ENCODE measurements around the gene CPT1B.
"Not testable (repeated sequence)": the region's sequence is repeated elsewhere in the genome, so short reads cannot be mapped to it uniquely, and the experiment has no call there.

CPT1B gene

DNA sequence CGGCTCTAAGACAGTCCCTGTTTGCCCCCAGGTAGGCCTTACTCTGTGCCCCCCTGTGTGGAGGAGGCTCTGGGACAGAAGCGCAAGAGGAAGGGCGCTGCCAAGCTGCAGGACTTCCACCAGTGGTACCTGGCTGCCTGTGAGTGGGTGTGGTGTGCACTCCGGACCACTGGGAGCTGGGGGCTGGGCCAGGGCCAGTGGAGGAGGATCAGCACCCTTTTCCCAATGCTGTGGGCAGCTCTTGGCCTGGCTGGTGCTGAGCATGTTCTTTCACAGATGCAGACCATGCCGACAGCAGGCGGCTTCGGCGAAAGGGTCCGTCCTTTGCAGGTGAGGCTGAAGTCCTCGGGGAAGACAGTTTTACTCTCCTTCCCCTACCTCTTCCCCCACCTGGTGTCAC is 56.5 kb downstream of the CPT1B start:
- H3K36me3 ChIP-seq (ENCODE audit: control insufficient read depth in 2 of 2, insufficient read depth in 1 of 2, low read length in 2 of 2): peaks cover 0 to 73% of the 10 kb centered on the region in 2 experiments; a peak in 2 of 3 replicates
- CTCF ChIA-PET: no interaction called here
- POLR2A ChIA-PET: interaction anchor here (5.3 kb wide), 1 partner anchor 13 kb away, joined by 189 read pairs; the partner anchor contains the start of genes LMF2 and NCAPH2
- peak; percentile 10; the same call in 1 of the 2 replicates for TF ChIP-seq ZFHX2 (tag by site-specific recombination; conservative IDR thresholded peaks at IDR 0.05)
- TF ChIP-seq, protein P1, sequence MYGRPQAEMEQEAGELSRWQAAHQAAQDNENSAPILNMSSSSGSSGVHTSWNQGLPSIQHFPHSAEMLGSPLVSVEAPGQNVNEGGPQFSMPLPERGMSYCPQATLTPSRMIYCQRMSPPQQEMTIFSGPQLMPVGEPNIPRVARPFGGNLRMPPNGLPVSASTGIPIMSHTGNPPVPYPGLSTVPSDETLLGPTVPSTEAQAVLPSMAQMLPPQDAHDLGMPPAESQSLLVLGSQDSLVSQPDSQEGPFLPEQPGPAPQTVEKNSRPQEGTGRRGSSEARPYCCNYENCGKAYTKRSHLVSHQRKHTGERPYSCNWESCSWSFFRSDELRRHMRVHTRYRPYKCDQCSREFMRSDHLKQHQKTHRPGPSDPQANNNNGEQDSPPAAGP (tag by site-specific recombination; IDR thresholded peaks at IDR 0.05): no peak
- no peaks in the 10 kb centered on the region for H3K9me3 ChIP-seq (ENCODE audit: control insufficient read depth, insufficient read depth, low read depth, low read length)
- H3K4me3 ChIP-seq (ENCODE audit: low read depth, low read length): no peak overlapping the region
- H3K4me1 ChIP-seq (ENCODE audit: control insufficient read depth, insufficient read depth, low read length): no peaks in the 10 kb centered on the region; the same call in 1 of the 2 replicates
- H3K27ac ChIP-seq (ENCODE audit: extremely low read depth, low read depth, low read length): no peak overlapping the region; the same call in 1 of the 2 replicates

DNA sequence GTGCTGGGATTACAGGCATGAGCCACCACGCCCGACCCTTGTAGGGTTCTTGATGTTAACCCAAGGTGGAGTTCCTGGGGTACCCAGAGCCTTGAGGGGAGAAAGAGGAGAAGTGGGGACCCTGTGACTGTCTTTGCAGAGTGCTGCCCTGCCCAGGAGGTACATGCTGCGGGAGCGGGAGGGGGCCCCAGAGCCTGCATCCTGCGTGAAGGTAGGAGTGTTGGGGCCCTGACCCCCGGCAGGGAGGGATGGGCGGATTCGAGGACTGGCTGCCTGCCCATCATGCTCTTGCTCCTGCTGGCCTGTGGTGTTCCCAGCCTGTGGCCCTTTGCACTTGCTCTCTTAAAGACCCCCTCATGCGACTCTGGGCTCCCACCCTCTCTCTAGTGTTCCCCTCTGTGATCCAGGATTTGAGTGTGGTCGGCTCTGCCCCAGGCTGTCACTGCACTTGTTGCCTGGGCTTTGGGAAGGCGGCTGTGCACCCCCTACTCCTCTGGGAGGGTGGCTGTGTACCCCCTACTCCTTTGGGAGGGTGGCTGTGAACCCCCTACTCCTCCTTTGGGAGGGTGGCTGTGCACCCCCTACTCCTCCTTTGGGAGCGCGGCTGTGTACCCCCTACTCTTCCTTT is 57.3 kb downstream of the CPT1B start:
- peaks cover 0 to 80% of the 10 kb centered on the region in 2 experiments; a peak in 2 of 3 replicates for H3K36me3 ChIP-seq (ENCODE audit: control insufficient read depth in 2 of 2, insufficient read depth in 1 of 2, low read length in 2 of 2)
- no peaks in the 10 kb centered on the region for H3K9me3 ChIP-seq (ENCODE audit: control insufficient read depth, insufficient read depth, low read depth, low read length)
- no peaks in the 10 kb centered on the region for H3K4me1 ChIP-seq (ENCODE audit: control insufficient read depth, insufficient read depth, low read length)
- TF ChIP-seq ZNF837 (tag by site-specific recombination; IDR thresholded peaks at IDR 0.05): no peak
- TF ChIP-seq GLIS1 (tag by site-specific recombination; IDR thresholded peaks at IDR 0.05): peak; percentile 40; the same call in 1 of the 2 replicates
- TF ChIP-seq ZNF335 (tag by site-specific recombination; conservative IDR thresholded peaks at IDR 0.05): no peak
- no peak for TF ChIP-seq ZNF514 (tag by site-specific recombination; IDR thresholded peaks at IDR 0.05)
- ChIA-PET CTCF (no interaction called here), POLR2A (interaction anchor here (5.3 kb wide), 1 partner anchor 12 kb away, joined by 189 read pairs; the partner anchor contains the start of genes LMF2 and NCAPH2)
- H3K27ac ChIP-seq (ENCODE audit: extremely low read depth, low read depth, low read length): no peak overlapping the region
- no peak overlapping the region for H3K4me3 ChIP-seq (ENCODE audit: low read depth, low read length)

DNA sequence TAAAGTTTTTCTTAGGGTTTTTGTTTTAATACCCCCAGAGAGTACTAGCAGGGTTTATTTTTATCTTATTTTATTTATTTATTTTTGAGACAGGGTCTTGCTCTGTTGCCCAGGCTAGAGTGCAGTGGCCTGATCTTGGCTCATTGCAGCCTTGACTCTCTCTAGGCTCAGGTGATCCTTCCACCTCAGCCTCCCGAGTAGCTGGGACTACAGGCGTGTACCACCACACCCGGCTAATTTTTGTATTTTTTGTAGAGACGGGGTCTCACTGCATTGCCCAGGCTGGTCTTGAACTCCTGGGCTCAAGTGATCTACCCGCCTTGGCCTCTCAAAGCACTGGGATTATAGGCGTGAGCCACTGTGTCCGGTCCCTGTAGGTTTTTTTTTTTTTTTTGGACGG is 58.0 kb downstream of the CPT1B start:
- H3K9me3 ChIP-seq (ENCODE audit: control insufficient read depth, insufficient read depth, low read depth, low read length); H3K4me1 ChIP-seq (ENCODE audit: control insufficient read depth, insufficient read depth, low read length); H3K27ac ChIP-seq (ENCODE audit: extremely low read depth, low read depth, low read length); CTCF ChIA-PET; POLR2A ChIA-PET; H3K4me3 ChIP-seq (ENCODE audit: low read depth, low read length): not testable (repeated sequence)
- H3K36me3 ChIP-seq (ENCODE audit: control insufficient read depth in 2 of 2, insufficient read depth in 1 of 2, low read length in 2 of 2): peaks cover 0 to 83% of the 10 kb centered on the region in 2 experiments; a peak in 2 of 3 replicates
- peak; percentile 99 for TF ChIP-seq ZNF121 (tag by site-specific recombination; IDR thresholded peaks at IDR 0.05)

DNA sequence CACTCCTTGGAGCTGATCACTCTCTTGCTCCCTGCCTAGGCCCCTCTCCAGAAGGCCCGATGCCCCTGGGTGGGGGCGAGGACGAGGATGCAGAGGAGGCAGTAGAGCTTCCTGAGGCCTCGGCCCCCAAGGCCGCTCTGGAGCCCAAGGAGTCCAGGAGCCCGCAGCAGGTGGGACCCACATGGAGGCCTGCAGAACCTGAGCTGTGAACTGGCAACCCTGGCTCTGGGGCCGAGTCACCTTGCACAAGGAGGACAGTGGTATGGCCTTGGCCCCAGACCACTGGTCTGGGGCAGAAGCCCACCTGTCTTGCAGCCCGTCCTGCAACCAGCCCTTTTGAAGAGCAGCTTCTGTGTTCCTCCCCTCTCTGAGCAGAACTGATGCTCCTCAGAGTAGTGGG is 59.1 kb downstream of the CPT1B start:
- peaks cover 0 to 87% of the 10 kb centered on the region in 2 experiments; a peak in 2 of 3 replicates for H3K36me3 ChIP-seq (ENCODE audit: control insufficient read depth in 2 of 2, insufficient read depth in 1 of 2, low read length in 2 of 2)
- H3K9me3 ChIP-seq (ENCODE audit: control insufficient read depth, insufficient read depth, low read depth, low read length): no peaks in the 10 kb centered on the region
- ChIA-PET POLR2A (interaction anchor here (3.2 kb wide), 1 partner anchor 11 kb away, joined by 12 read pairs; the partner anchor contains the start of genes LMF2 and NCAPH2), CTCF (interaction anchor here (1.4 kb wide), 1 partner anchor 44 kb away, joined by 3 read pairs; the partner anchor contains the start of gene SYCE3)
- TF ChIP-seq, protein P2, sequence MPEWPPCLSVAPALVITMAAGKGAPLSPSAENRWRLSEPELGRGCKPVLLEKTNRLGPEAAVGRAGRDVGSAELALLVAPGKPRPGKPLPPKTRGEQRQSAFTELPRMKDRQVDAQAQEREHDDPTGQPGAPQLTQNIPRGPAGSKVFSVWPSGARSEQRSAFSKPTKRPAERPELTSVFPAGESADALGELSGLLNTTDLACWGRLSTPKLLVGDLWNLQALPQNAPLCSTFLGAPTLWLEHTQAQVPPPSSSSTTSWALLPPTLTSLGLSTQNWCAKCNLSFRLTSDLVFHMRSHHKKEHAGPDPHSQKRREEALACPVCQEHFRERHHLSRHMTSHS (tag by site-specific recombination; IDR thresholded peaks at IDR 0.05): no peak
- no peak for TF ChIP-seq YY2 (tag by site-specific recombination; IDR thresholded peaks at IDR 0.05)
- TF ChIP-seq, protein P3, sequence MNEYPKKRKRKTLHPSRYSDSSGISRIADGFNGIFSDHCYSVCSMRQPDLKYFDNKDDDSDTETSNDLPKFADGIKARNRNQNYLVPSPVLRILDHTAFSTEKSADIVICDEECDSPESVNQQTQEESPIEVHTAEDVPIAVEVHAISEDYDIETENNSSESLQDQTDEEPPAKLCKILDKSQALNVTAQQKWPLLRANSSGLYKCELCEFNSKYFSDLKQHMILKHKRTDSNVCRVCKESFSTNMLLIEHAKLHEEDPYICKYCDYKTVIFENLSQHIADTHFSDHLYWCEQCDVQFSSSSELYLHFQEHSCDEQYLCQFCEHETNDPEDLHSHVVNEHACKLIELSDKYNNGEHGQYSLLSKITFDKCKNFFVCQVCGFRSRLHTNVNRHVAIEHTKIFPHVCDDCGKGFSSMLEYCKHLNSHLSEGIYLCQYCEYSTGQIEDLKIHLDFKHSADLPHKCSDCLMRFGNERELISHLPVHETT (tag by site-specific recombination; IDR thresholded peaks at IDR 0.05): no peak
- TF ChIP-seq ZSCAN16 (tag by site-specific recombination; IDR thresholded peaks at IDR 0.05): no peak
- no peak for TF ChIP-seq GFI1B (tag by site-specific recombination; IDR thresholded peaks at IDR 0.05)
- no peak for TF ChIP-seq ZNF529 (tag by site-specific recombination; IDR thresholded peaks at IDR 0.05; ENCODE audit: insufficient replicate concordance)
- TF ChIP-seq ZNF266 (tag by site-specific recombination; IDR thresholded peaks at IDR 0.05; ENCODE audit: low read depth): no peak
- no peak for TF ChIP-seq ZBTB1 (tag by site-specific recombination; IDR thresholded peaks at IDR 0.05)
- no peak for TF ChIP-seq FEZF1 (tag by site-specific recombination; IDR thresholded peaks at IDR 0.05)
- H3K4me3 ChIP-seq (ENCODE audit: low read depth, low read length): no peak overlapping the region
- no peaks in the 10 kb centered on the region for H3K4me1 ChIP-seq (ENCODE audit: control insufficient read depth, insufficient read depth, low read length)
- H3K27ac ChIP-seq (ENCODE audit: extremely low read depth, low read depth, low read length): no peak overlapping the region
